Ramos (cell line): ENCODE results near the gene ARFIP1.
"Not testable (repeated sequence)": the region's sequence is repeated elsewhere in the genome, so short reads cannot be mapped to it uniquely, and the experiment has no call there.

Source experiments
- in situ Hi-C: fragments of 300-500 bp; cut with MboI; formaldehyde crosslinking; loops from one replicate; pipeline ENCODE4 v1.14.3; 2022; ENCODE audit warnings: low sequenced_read_pairs; ENCODE audit not compliant: unreplicated experiment

The ARFIP1 gene

GRCh38 chr4:152779513-152780266, at the start of gene ARFIP1, which contains the start of gene TIGD4:
ARFIP1 (plus strand) TSS chr4:152779954; CDS start chr4:152829634, 49,680 bp downstream.
TIGD4 (minus strand) TSS chr4:152779730; CDS start chr4:152771004, 8,726 bp downstream.
- in situ Hi-C loops = no loop called here

- in situ Hi-C loops = loop anchor here (10.0 kb wide), 1 partner anchor 237 kb away; no protein-coding TSS in a partner anchor
Observed at GRCh38 chr4:152731997-152732396, 47.8 kb upstream of the ARFIP1 start.

- in situ Hi-C loops = loop anchor here (10.0 kb wide), 1 partner anchor 239 kb away; no protein-coding TSS in a partner anchor
Observed at GRCh38 chr4:152734015-152734698, 45.6 kb upstream of the ARFIP1 start.

- in situ Hi-C loops = loop anchor here (10.0 kb wide), 1 partner anchor 240 kb away; no protein-coding TSS in a partner anchor
Observed at GRCh38 chr4:152734699-152735050, 45.1 kb upstream of the ARFIP1 start.

GRCh38 chr4:152735396-152735859, 44.3 kb upstream of the ARFIP1 start:
- in situ Hi-C loops = loop anchor here (10.0 kb wide), 1 partner anchor 241 kb away; no protein-coding TSS in a partner anchor

- in situ Hi-C loops = loop anchor here (10.0 kb wide), 1 partner anchor 241 kb away; no protein-coding TSS in a partner anchor
Observed at GRCh38 chr4:152735906-152736305, 43.8 kb upstream of the ARFIP1 start.

- in situ Hi-C loops = loop anchor here (10.0 kb wide), 1 partner anchor 244 kb away; no protein-coding TSS in a partner anchor
Observed at GRCh38 chr4:152738827-152739226, 40.9 kb upstream of the ARFIP1 start.

GRCh38 chr4:152747444-152747843, 32.3 kb upstream of the ARFIP1 start:
- in situ Hi-C loops = no loop called here

GRCh38 chr4:152748619-152749018, 31.1 kb upstream of the ARFIP1 start:
- in situ Hi-C loops = no loop called here

- in situ Hi-C loops = no loop called here
Observed at GRCh38 chr4:152763796-152764195, 16.0 kb upstream of the ARFIP1 start.

- in situ Hi-C loops = not testable (repeated sequence)
Observed at GRCh38 chr4:152765069-152765737, 14.6 kb upstream of the ARFIP1 start.

GRCh38 chr4:152771741-152772533, 7.8 kb upstream of the ARFIP1 start:
- in situ Hi-C loops = no loop called here

- in situ Hi-C loops = no loop called here
Observed at GRCh38 chr4:152773339-152773738, 6.4 kb upstream of the ARFIP1 start.

- in situ Hi-C loops = no loop called here
Observed at GRCh38 chr4:152773953-152774352, 5.8 kb upstream of the ARFIP1 start.

GRCh38 chr4:152776352-152776751, 3.4 kb upstream of the ARFIP1 start:
- in situ Hi-C loops = no loop called here

- in situ Hi-C loops = no loop called here
Observed at GRCh38 chr4:152777488-152777887, 2.3 kb upstream of the ARFIP1 start.

- in situ Hi-C loops = no loop called here
Observed at GRCh38 chr4:152778656-152779512, 870 bp upstream of the ARFIP1 start.

- in situ Hi-C loops = no loop called here
Observed at GRCh38 chr4:152780267-152780778, 569 bp downstream of the ARFIP1 start.
